GM18951 (cell line): ENCODE measurements around the gene MSI2.

Experiments
- POLR2A ChIP-seq: IDR thresholded peaks from 4 replicates; pipeline ENCODE4 v1.6.1; 2011; ENCODE audit warnings: mild to moderate bottlenecking; ENCODE audit not compliant: insufficient read length, insufficient read depth; ENCODE audit errors: extremely low read depth
- in situ Hi-C: fragments of 300-500 bp; cut with MboI; formaldehyde crosslinking; loops from one replicate; pipeline ENCODE4 v1.12.0; 2022; ENCODE audit warnings: low sequenced_read_pairs, mixed read lengths, inconsistent platforms; ENCODE audit not compliant: unreplicated experiment

The MSI2 gene

GRCh38 chr17:57448759-57449283, 192.5 kb downstream of the MSI2 start:
- in situ Hi-C loops: no loop called here
- no peak for TF ChIP-seq POLR2A

- no peak for TF ChIP-seq POLR2A
- in situ Hi-C loops: no loop called here
These were observed 194.9 kb downstream of the MSI2 start for GRCh38 chr17:57451191-57451590.

GRCh38 chr17:57451643-57452042, 195.3 kb downstream of the MSI2 start:
- TF ChIP-seq POLR2A: no peak
- in situ Hi-C loops: no loop called here

GRCh38 chr17:57453841-57454425, 197.6 kb downstream of the MSI2 start:
- TF ChIP-seq POLR2A: no peak
- in situ Hi-C loops: no loop called here

GRCh38 chr17:57454729-57455062, 198.4 kb downstream of the MSI2 start:
- no peak for TF ChIP-seq POLR2A
- in situ Hi-C loops: no loop called here

- no peak for TF ChIP-seq POLR2A
These were observed 199.0 kb downstream of the MSI2 start for GRCh38 chr17:57455063-57455914.

GRCh38 chr17:57456622-57457021, 200.3 kb downstream of the MSI2 start:
- TF ChIP-seq POLR2A: no peak

More at GRCh38 chr17:57455063-57455914, 199.0 kb downstream of the MSI2 start:
- in situ Hi-C loops: no loop called here

GRCh38 chr17:57457188-57457587, 200.9 kb downstream of the MSI2 start:
- in situ Hi-C loops: no loop called here
- no peak for TF ChIP-seq POLR2A

More at GRCh38 chr17:57456622-57457021, 200.3 kb downstream of the MSI2 start:
- in situ Hi-C loops: no loop called here

GRCh38 chr17:57458718-57459285, 202.5 kb downstream of the MSI2 start:
- no peak for TF ChIP-seq POLR2A
- in situ Hi-C loops: no loop called here

GRCh38 chr17:57459286-57459915, 203.1 kb downstream of the MSI2 start:
- in situ Hi-C loops: no loop called here
- TF ChIP-seq POLR2A: no peak

GRCh38 chr17:57461082-57461481, 204.8 kb downstream of the MSI2 start:
- no peak for TF ChIP-seq POLR2A
- in situ Hi-C loops: no loop called here

- no peak for TF ChIP-seq POLR2A
- in situ Hi-C loops: no loop called here
These were observed 205.8 kb downstream of the MSI2 start for GRCh38 chr17:57462007-57462579.
